SU-DHL-6 (cell line): ENCODE data around the gene SYTL1.

Source experiments
- H2AFZ ChIP-seq: fragments of 200-600 bp; sonication (generic); 2 replicates; pipeline ENCODE4 v1.6.1; 2014; ENCODE audit warnings: low read depth, mild to moderate bottlenecking, moderate library complexity, mixed read lengths, antibody characterized with exemption, low read length; ENCODE audit not compliant: severe bottlenecking
- H3F3A ChIP-seq: fragments of 200-600 bp; shearing (Covaris generic); 2 replicates; pipeline ENCODE4 v1.6.0; 2016; ENCODE audit warnings: antibody characterized with exemption, mild to moderate bottlenecking; ENCODE audit not compliant: insufficient read depth
- H3K27ac ChIP-seq: fragments of 200-600 bp; sonication (generic); 2 replicates; pipeline ENCODE4 v1.5.1; 2016; ENCODE audit warnings: low read depth, mild to moderate bottlenecking, low read length, moderate library complexity, mixed read lengths
- H3K27me3 ChIP-seq: fragments of 200-600 bp; sonication (generic), shearing (Covaris generic); 2 replicates; pipeline ENCODE4 v1.6.0; 2014; ENCODE audit warnings: mild to moderate bottlenecking, low read length
- H3K36me3 ChIP-seq: fragments of 200-600 bp; sonication (generic); 2 replicates; pipeline ENCODE4 v1.6.1; 2014; ENCODE audit warnings: mild to moderate bottlenecking, low read length, mixed read lengths
- H3K4me2 ChIP-seq: fragments of 300-600, 200-600 bp; shearing (Covaris generic), sonication (generic); 2 replicates; pipeline ENCODE4 v1.6.0; 2014; ENCODE audit warnings: low read length, low read depth, mild to moderate bottlenecking; ENCODE audit not compliant: poor library complexity, severe bottlenecking
- H3K4me3 ChIP-seq: fragments of 200-600 bp; sonication (generic); 2 replicates; pipeline ENCODE4 v1.5.1; 2014; ENCODE audit warnings: antibody characterized with exemption, low read length, mild to moderate bottlenecking, mixed read lengths; ENCODE audit not compliant: insufficient read depth, poor library complexity, severe bottlenecking
- H3K79me2 ChIP-seq: fragments of 200-600 bp; sonication (generic); 2 replicates; pipeline ENCODE4 v1.6.1; 2014; ENCODE audit warnings: mild to moderate bottlenecking, low read length, moderate library complexity; ENCODE audit not compliant: insufficient read depth
- H3K9ac ChIP-seq: fragments of 200-600 bp; sonication (generic); 2 replicates; pipeline ENCODE4 v1.7.0; 2014; ENCODE audit warnings: mild to moderate bottlenecking, low read length
- H3K9me2 ChIP-seq: fragments of 200-600 bp; sonication (generic); replicated peaks from 2 replicates; pipeline ENCODE4 v1.6.1; 2014; ENCODE audit warnings: low read length; ENCODE audit not compliant: insufficient read depth
- H3K9me3 ChIP-seq: fragments of 200-600 bp; sonication (generic); 2 replicates; pipeline ENCODE4 v1.6.1; 2014; ENCODE audit warnings: low read length, mixed read lengths; ENCODE audit not compliant: insufficient read depth
- H4K20me1 ChIP-seq: fragments of 200-600 bp; sonication (generic); 2 replicates; pipeline ENCODE4 v1.6.1; 2014; ENCODE audit warnings: low read depth, mild to moderate bottlenecking, antibody characterized with exemption, low read length, moderate library complexity, mixed read lengths
- CTCF ChIP-seq: fragments of 200-600 bp; sonication (generic); IDR thresholded peaks from one replicate; pipeline ENCODE4 v1.5.1; 2017; ENCODE audit warnings: antibody characterized with exemption, mild to moderate bottlenecking, low read length, moderate library complexity; ENCODE audit not compliant: insufficient read depth, poor library complexity, severe bottlenecking
- EZH2phosphoT487 ChIP-seq: fragments of 200-600 bp; sonication (generic), shearing (Covaris generic); conservative IDR thresholded peaks from 2 replicates; pipeline ENCODE4 v1.6.1; 2018; ENCODE audit warnings: mild to moderate bottlenecking, antibody characterized with exemption, low read length, moderate library complexity, mixed read lengths

Gene SYTL1

GRCh38 chr1:27343639-27344025 lies 1.8 kb downstream of the SYTL1 start:
- Histone ChIP-seq H3F3A (peaks cover 21% of the 10 kb centered on the region), H3K79me2 (peaks cover 5% of the 10 kb centered on the region; the same call in 1 of the 2 replicates), H3K27ac (peak overlapping the region; percentile 91), H3K9me2 (no peaks in the 10 kb centered on the region), H3K9ac (peak overlapping the region; percentile 95), H2AFZ (peak overlapping the region; percentile 35), H3K4me3 (peak overlapping the region; percentile 95), H3K36me3 (no peaks in the 10 kb centered on the region), H3K4me2 (peak overlapping the region; percentile 95), H4K20me1 (no peaks in the 10 kb centered on the region), H3K27me3 (no peaks in the 10 kb centered on the region), H3K9me3 (no peaks in the 10 kb centered on the region)
- TF ChIP-seq CTCF: no peak
- TF ChIP-seq EZH2phosphoT487: no peak

- TF ChIP-seq EZH2phosphoT487 (no peak), CTCF (no peak)
- no peaks in the 10 kb centered on the region for H3K36me3 ChIP-seq
- no peaks in the 10 kb centered on the region for H4K20me1 ChIP-seq
- H3K4me2 ChIP-seq: no peak overlapping the region
- H3K9me3 ChIP-seq: no peaks in the 10 kb centered on the region
- no peaks in the 10 kb centered on the region for H3K9me2 ChIP-seq
- peaks cover 5% of the 10 kb centered on the region; the same call in 1 of the 2 replicates for H3K79me2 ChIP-seq
- no peak overlapping the region for H2AFZ ChIP-seq
- H3K4me3 ChIP-seq: no peak overlapping the region
- H3K9ac ChIP-seq: no peak overlapping the region
- no peak overlapping the region for H3K27ac ChIP-seq
- H3F3A ChIP-seq: peaks cover 21% of the 10 kb centered on the region
- H3K27me3 ChIP-seq: no peaks in the 10 kb centered on the region
Measured at GRCh38 chr1:27345272-27345671, 3.5 kb downstream of the SYTL1 start.

GRCh38 chr1:27346357-27346756 lies 4.5 kb downstream of the SYTL1 start:
- H3F3A ChIP-seq: peaks cover 15% of the 10 kb centered on the region
- H3K4me3 ChIP-seq: no peak overlapping the region
- TF ChIP-seq EZH2phosphoT487 (no peak), CTCF (no peak)
- H3K79me2 ChIP-seq: peaks cover 5% of the 10 kb centered on the region; the same call in 1 of the 2 replicates
- H3K9me3 ChIP-seq: no peaks in the 10 kb centered on the region
- no peak overlapping the region for H2AFZ ChIP-seq
- H4K20me1 ChIP-seq: no peaks in the 10 kb centered on the region
- H3K36me3 ChIP-seq: no peaks in the 10 kb centered on the region
- no peak overlapping the region for H3K27ac ChIP-seq
- no peaks in the 10 kb centered on the region for H3K27me3 ChIP-seq
- no peak overlapping the region for H3K9ac ChIP-seq
- H3K4me2 ChIP-seq: no peak overlapping the region
- H3K9me2 ChIP-seq: no peaks in the 10 kb centered on the region
